Amygdala (tissue), 56 donors: ENCODE data around the gene RAB11B.
"Not testable (repeated sequence)": the region's sequence is repeated elsewhere in the genome, so short reads cannot be mapped to it uniquely, and the experiment has no call there.

Experiments used
- DNase-seq, 56 donors: peaks; one replicate each; lab custom pipeline; 2025; lab: John Stamatoyannopoulos, UW

Gene RAB11B

DNA sequence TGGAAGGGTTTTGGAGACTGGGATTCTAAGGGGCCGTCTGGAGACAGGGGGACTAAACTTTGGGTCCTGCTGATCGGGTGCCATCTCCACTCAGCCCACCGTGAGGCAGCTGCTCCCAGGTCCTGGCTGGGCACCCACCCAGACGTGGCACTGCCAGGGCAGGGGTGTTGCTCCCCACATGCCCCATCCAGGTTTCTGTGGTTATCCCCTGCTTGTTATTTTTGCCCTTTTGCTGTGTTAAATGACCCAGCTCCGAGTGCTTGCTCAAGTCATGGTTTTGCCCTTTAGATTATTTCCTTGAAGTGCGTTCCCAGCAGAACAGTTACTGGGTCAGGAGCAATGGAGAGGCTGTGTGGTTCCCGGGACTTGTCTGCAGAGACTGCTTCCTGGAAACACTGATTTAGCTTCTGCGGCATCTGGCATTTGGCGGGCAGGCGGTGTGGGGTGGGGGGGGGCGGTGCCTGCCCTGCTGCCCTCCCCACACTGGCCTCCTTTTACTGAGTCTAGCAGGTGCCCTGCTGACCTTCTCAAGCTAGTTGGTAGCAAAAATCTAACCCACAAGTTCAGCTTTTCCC lies 1.9 kb downstream of the RAB11B start:
- peak in 33 of 56 donors; percentile 5 to 56 (median 37) for DNase-seq

- peak in 6 of 56 donors; percentile 29 to 66 (median 52) for DNase-seq
Measured at GRCh38 chr19:8393192-8393870, 3.2 kb downstream of the RAB11B start.

GRCh38 chr19:8393871-8394250 lies 3.7 kb downstream of the RAB11B start:
- DNase-seq = peak in 52 of 56 donors; percentile 28 to 92 (median 74)

- DNase-seq = no peak
Measured at GRCh38 chr19:8395621-8396082, 5.5 kb downstream of the RAB11B start.

DNA sequence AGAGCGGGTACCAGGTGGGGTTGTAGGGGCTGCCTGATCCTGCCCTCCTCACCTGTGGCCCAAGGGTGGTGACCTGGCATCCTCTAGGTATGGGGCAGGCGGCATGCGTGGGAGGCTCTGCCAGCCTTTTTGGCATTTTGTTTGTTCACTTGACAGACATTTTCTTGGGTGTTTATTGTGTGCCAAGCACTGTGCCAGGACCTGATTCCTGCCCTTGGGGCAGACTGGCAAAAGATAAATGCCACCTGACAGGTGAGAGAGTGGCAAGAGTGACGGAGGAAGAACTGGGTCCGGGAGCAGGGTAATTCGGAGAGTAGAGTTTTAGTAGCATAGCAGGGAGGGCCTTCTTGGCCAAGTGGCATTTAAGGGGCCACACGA lies 6.0 kb downstream of the RAB11B start:
- no peak for DNase-seq

DNA sequence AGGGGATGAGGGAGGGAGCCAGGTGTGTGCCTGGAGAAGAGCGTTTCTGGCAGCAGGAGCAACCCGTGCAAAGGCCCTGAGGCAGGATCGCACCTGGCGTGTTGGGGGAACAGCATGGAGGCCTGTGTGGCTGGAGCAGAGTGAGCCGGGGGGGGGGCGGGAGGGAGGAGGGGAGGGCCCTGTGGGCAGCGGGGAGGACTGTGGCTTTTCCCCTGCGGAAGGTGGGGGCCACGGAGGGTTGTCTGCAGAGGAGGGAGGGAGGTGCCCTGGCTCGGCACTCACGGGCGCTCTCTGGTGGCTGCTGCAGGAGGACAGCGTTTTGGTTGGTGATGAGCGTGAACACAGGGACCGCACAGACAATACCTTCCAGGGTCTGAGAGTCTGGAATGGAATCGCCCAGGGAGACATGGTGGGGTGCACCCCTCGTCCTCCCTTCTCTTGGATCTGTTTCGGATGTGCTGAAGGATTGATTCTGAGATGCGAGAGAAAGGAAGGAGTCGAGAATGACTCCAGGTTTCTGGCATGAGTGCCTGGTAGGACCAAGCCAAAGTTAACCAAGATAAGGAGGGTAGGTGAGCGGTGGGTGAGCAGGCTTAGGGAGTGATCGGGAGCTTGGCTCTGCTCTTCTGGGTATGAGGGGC lies 6.5 kb downstream of the RAB11B start:
- DNase-seq = peak in 46 of 56 donors; percentile 9 to 81 (median 54)

DNA sequence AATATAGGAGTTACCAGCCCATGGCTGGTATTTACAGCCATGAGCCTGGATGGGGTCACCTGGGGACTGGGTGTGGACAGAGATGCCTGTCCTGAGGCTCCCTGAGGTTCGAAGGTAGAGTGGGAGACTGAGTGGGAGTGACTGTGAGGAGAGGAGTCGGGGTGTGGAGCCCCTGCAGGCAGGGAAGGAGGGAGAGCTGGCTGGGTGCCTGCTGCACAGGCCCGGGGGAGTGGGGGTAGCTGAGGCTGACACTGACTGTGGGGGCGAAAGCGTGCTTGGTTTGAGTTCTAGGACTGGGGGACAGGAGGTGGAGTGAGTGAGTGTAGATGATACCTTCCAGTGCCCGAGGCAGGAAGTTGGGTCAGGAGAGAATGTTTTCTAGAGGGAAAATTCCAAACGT lies 7.1 kb downstream of the RAB11B start:
- DNase-seq = peak in 3 of 56 donors; percentile 11 to 13 (median 12)

- peak in 1 of 56 donors; percentile 23 for DNase-seq
Measured at GRCh38 chr19:8397746-8398310, 7.7 kb downstream of the RAB11B start.

GRCh38 chr19:8398311-8398771 lies 8.2 kb downstream of the RAB11B start:
- DNase-seq = peak in 11 of 56 donors; percentile 10 to 48 (median 23)

DNA sequence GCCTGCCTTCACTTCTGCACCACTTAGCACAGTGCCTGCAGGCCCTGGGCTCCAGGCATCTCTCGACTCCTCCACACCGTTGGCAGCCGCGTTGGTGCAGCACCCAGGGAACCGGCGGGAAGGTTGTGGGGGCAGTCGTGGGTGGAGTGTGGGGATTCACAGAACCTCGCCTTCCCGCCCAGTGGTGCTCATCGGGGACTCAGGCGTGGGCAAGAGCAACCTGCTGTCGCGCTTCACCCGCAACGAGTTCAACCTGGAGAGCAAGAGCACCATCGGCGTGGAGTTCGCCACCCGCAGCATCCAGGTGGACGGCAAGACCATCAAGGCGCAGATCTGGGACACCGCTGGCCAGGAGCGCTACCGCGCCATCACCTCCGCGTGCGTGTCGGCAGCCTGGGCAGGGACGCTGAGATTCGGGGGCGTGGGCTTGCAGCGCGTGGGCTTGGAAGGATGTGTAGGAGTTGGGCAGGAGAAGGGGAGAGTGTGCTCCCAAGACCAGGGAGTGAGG lies 9.6 kb downstream of the RAB11B start:
- peak in 1 of 56 donors; percentile 11 for DNase-seq

DNA sequence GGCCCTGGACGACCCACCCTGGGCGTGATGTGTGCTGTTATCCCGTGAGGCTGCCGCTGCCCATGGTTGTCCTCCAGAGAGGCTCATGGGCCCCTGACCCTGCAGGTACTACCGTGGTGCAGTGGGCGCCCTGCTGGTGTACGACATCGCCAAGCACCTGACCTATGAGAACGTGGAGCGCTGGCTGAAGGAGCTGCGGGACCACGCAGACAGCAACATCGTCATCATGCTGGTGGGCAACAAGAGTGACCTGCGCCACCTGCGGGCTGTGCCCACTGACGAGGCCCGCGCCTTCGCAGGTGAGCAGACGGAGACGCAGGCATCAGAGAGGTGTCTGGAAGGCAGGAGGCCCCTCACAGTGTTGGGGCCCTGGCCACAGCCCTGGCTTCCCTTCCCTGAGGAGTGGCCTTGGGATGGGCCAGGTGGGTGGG lies 11.8 kb downstream of the RAB11B start:
- no peak for DNase-seq

DNA sequence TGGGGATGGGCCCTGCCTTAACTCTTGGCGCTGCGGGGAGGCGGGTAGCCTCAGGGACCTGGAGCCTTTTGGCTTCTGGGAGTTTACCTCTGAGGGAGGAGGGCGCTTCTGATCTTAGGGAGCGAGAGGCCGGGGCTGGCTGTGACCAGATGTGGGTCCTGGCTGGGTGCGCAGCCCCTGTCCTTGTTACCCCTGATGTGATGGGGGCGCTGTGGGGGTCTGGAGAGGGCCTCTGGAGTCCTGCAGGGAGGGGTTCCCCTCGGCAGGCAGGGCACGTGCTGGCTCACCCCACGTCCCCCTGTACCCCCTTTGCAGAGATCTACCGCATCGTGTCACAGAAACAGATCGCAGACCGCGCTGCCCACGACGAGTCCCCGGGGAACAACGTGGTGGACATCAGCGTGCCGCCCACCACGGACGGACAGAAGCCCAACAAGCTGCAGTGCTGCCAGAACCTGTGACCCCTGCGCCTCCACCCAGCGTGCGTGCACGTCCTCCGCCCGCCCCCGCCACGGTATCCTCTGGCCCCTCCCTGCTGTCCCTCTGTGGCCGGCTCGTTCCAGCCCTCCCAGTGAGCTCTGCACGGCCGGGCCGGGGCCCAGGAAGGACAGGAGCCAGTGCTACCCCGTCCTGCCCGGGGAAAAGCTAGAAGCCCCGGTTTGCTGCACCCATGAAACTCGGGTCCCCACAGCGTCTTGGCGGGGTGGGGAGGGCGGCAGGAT lies 13.1 kb downstream of the RAB11B start:
- DNase-seq = no peak

DNA sequence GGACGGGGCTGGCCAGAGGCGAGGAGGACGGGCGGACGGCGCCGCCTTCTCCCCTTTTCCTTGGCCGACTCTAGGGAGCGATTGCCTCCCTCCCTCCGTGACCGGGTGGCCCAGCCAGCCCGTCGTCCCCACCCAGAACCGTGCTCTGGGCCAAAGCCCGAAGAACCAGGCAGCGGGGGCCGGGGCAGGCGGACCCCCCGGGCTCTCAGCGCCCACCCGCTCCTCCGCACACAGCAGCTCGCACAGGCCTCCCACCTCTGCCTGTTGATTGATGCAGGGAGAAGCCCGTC lies 13.6 kb downstream of the RAB11B start:
- no peak for DNase-seq

- no peak for DNase-seq
Measured at GRCh38 chr19:8404391-8405151, 14.4 kb downstream of the RAB11B start.

DNA sequence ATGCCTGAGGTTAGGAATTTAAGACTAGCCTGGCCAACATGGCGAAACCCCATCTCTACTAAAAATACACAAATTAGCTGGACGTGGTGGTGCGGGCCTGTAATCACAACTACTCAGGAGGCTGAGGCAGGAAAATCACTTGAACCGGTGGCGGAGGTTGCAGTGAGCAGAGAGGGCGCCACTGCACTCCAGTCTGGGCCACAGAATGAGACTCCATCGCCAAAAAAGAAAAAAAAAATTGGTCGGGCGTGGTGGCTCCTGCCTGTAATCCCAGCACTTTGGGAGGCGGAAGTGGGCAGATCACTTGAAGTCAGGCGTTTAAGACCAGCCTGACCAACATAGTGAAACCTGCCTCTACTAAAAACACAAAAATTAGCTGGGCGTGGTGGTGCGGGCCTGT lies 20.6 kb downstream of the RAB11B start:
- not testable (repeated sequence) for DNase-seq

DNA sequence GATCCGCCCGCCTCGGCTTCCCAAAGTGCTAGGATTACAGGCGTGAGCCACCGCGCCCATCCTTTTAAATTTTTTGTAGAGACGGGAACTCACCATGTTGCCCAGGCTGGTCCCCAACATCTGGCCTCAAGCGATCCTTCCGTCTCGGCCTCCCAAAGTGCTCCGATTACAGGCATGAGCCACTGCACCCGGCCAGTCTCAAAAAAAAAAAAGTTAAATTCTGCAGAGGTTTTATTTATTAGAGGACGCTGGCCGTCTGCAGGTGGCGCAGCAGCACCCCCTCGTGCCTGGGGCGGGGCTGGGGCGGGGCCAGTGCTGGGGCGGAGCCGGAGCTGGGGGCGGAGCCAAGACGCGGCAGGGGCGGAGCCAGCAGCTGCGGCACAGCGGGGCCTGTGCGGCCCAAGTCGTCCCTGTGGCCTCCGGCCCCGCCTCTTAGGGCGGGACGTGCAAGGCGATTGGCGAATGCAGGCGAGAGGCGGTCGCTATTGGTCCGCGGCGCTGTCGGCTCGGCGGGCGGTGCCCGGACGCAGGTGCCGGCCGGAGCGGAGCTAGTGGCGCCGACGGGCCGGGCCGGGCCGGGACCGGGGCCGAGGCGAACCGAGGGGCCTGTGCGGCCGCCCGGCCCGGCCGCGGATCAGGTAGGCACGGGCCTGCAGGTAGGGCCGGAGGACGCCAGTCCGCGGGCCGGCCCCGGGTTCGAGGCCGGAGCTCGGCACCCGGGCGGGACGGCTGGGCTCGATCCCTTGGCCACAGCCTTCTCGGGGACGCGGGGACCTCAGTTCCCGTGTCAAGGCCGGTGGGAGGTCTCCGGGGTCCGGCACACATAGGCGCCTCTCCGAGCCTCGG lies 22.8 kb downstream of the RAB11B start, which contains the start of gene MARCHF2:
Gene MARCHF2, plus strand, starts transcription at position 523 of the 846 bp plus-strand sequence. CDS start 8,536 bp downstream, outside the sequence.
- peak; percentile 69 to 98 (median 92) for DNase-seq

GRCh38 chr19:8413629-8413995 lies 23.5 kb downstream of the RAB11B start:
- no peak for DNase-seq

DNA sequence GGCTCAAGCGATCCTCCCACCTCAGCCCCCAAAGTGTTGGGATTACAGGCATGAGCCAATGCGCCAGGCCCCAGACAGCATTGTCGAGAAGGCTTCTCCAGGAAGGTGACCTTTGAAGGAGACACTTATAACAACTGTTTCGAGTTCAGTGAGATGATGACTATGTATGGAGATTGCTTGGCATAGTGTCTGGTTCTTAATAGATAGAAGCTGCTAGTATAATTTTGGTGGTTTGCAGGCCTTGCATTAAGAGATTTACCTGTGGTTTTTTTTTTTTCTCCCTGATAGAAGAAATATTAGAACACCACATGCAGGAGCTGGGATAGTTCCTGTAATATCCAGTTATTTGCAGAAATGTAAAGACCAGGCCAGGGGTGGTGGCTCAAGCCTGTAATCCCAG lies 26.6 kb downstream of the RAB11B start:
- DNase-seq = no peak
